Astrocyte (in vitro differentiated cells and primary cell): Measurements from ENCODE around the gene CASP10. TPM values are rescaled to one million over a fixed set of nuclear protein-coding genes. Genes with fewer than 3 reads are reported as not detected.

ENCODE experiments used
- DNase-seq: peaks from one replicate; pipeline ENCODE4 v3.0.0-alpha.2; 2010; ENCODE audit warnings: low read depth
- FAIRE-seq: peaks from 2 replicates; lab custom pipeline; 2011; peaks lifted over from hg19 to GRCh38; lab: Jason Lieb, UNC
- H2AFZ ChIP-seq: 2 replicates; pipeline ENCODE4 v1.6.0; 2012; ENCODE audit warnings: low read depth, low read length, inconsistent platforms
- H3K27ac ChIP-seq: 2 replicates; pipeline ENCODE4 v1.5.1; 2011; ENCODE audit warnings: low read depth, low read length, inconsistent platforms
- H3K27me3 ChIP-seq: 2 replicates; pipeline ENCODE4 v1.6.0; 2011; ENCODE audit warnings: low read length, inconsistent platforms; ENCODE audit not compliant: insufficient read depth
- H3K36me3 ChIP-seq: 2 replicates; pipeline ENCODE4 v1.5.1; 2011; ENCODE audit warnings: low read length, inconsistent platforms; ENCODE audit not compliant: insufficient read depth
- H3K4me1 ChIP-seq: 2 replicates; pipeline ENCODE4 v1.5.1; 2011; ENCODE audit warnings: low read length, inconsistent platforms; ENCODE audit not compliant: insufficient read depth
- H3K4me2 ChIP-seq: 2 replicates; pipeline ENCODE4 v1.6.0; 2012; ENCODE audit warnings: low read length, inconsistent platforms
- H3K4me3 ChIP-seq: 2 replicates; pipeline ENCODE4 v1.5.1; 2011; ENCODE audit warnings: low read depth, mild to moderate bottlenecking, low read length, inconsistent platforms; ENCODE audit not compliant: insufficient read depth
- H3K79me2 ChIP-seq: 2 replicates; pipeline ENCODE4 v1.6.0; 2012; ENCODE audit warnings: mild to moderate bottlenecking, low read length, inconsistent platforms; ENCODE audit not compliant: insufficient read depth
- H3K9ac ChIP-seq: 2 replicates; pipeline ENCODE4 v1.6.0; 2012; ENCODE audit warnings: mild to moderate bottlenecking, low read length, inconsistent platforms
- H3K9me3 ChIP-seq: 2 replicates; pipeline ENCODE4 v1.5.1; 2012; ENCODE audit warnings: low read depth, mild to moderate bottlenecking, low read length, inconsistent platforms; ENCODE audit not compliant: insufficient read depth
- H4K20me1 ChIP-seq: 2 replicates; pipeline ENCODE4 v1.6.0; 2012; ENCODE audit warnings: low read length, inconsistent platforms; ENCODE audit not compliant: insufficient read depth
- H3K27ac Mint-ChIP-seq: one replicate; pipeline ENCODE4 v1.8.0; 2021; ENCODE audit warnings: mild to moderate bottlenecking, mixed read lengths; ENCODE audit not compliant: unreplicated experiment
- H3K27me3 Mint-ChIP-seq: one replicate; pipeline ENCODE4 v1.8.0; 2021; ENCODE audit warnings: low read depth, mixed read lengths; ENCODE audit not compliant: unreplicated experiment
- H3K36me3 Mint-ChIP-seq: one replicate; pipeline ENCODE4 v1.8.0; 2021; ENCODE audit warnings: low read depth, mixed read lengths; ENCODE audit not compliant: unreplicated experiment
- H3K4me1 Mint-ChIP-seq: one replicate; pipeline ENCODE4 v1.8.0; 2021; ENCODE audit warnings: low read depth, mixed read lengths; ENCODE audit not compliant: unreplicated experiment
- H3K4me3 Mint-ChIP-seq: one replicate; pipeline ENCODE4 v1.8.0; 2021; ENCODE audit warnings: mild to moderate bottlenecking, moderate library complexity, mixed read lengths; ENCODE audit not compliant: unreplicated experiment
- H3K9me3 Mint-ChIP-seq: one replicate; pipeline ENCODE4 v1.8.0; 2021; ENCODE audit warnings: mild to moderate bottlenecking, mixed read lengths; ENCODE audit not compliant: unreplicated experiment
- EZH2 ChIP-seq: IDR thresholded peaks from 2 replicates; pipeline ENCODE4 v1.6.1; 2012; ENCODE audit warnings: mild to moderate bottlenecking, low read length, inconsistent platforms; ENCODE audit not compliant: insufficient read depth
- total RNA-seq: library from RNA; stranded (reverse); gene quantifications from 2 replicates; pipeline ENCODE4 v1.2.1, GENCODE V29; 2021
- TF ChIP-seq, protein P1 (sequence below): IDR thresholded peaks from 2 replicates; pipeline ENCODE4 v1.5.1; 2011; ENCODE audit warnings: low read depth, mild to moderate bottlenecking, inconsistent platforms, low read length, moderate library complexity; ENCODE audit not compliant: insufficient read depth

CASP10 gene
- total RNA-seq, 1 donor from 2014 or later = 0.43 TPM

DNA sequence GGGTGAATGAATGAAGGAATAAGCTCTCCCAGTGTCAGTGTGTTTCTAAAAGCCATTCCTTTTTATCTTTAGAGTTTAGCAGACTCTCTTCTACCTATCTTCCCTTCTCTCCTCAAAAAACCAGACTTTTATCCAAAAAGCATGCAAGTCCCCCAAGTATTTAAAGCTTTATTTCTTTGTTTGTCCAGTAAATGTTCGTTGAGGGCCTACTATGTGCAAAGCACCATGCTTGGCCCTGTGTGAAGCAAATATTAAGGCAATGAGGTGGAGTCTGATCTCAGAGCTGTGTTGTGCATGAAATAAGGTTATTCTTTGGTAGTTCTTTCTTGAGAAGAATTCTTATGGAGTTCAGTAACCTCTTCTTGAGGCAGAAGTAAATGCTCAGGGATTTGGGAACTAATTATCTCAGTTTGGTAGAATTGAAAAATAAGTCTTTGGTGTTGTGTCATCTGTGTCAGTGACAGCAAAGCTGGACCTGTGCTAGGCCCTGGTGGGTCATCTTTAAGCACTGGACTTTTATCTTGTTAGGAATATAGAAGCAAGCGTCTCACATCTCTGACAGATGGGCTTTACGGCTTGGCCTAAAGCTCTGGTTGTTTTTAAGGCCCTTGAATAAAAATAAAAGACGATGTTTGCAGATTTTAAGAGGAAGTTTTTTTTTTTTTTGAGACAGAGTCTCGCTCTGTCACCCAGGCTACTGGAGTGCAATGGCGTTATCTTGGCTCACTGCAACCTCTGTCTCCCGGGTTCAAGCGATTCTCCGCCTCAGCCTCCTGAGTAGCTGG lies 28.1 kb upstream of the CASP10 start:
- Mint-ChIP-seq H3K9me3 (no peaks in the 10 kb centered on the region), H3K36me3 (peaks cover 14% of the 10 kb centered on the region), H3K27ac (no peak overlapping the region), H3K27me3 (no peaks in the 10 kb centered on the region), H3K4me1 (peaks cover 31% of the 10 kb centered on the region), H3K4me3 (no peak overlapping the region)
- H3K79me2 ChIP-seq = peaks cover 14% of the 10 kb centered on the region
- no peaks in the 10 kb centered on the region for H3K27me3 ChIP-seq
- DNase-seq = no peak
- peaks cover 26% of the 10 kb centered on the region for H3K36me3 ChIP-seq
- FAIRE-seq = no peak
- no peak for TF ChIP-seq EZH2
- TF ChIP-seq, protein P1, sequence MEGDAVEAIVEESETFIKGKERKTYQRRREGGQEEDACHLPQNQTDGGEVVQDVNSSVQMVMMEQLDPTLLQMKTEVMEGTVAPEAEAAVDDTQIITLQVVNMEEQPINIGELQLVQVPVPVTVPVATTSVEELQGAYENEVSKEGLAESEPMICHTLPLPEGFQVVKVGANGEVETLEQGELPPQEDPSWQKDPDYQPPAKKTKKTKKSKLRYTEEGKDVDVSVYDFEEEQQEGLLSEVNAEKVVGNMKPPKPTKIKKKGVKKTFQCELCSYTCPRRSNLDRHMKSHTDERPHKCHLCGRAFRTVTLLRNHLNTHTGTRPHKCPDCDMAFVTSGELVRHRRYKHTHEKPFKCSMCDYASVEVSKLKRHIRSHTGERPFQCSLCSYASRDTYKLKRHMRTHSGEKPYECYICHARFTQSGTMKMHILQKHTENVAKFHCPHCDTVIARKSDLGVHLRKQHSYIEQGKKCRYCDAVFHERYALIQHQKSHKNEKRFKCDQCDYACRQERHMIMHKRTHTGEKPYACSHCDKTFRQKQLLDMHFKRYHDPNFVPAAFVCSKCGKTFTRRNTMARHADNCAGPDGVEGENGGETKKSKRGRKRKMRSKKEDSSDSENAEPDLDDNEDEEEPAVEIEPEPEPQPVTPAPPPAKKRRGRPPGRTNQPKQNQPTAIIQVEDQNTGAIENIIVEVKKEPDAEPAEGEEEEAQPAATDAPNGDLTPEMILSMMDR = no peak
- H3K4me3 ChIP-seq = no peak overlapping the region
- no peaks in the 10 kb centered on the region for H4K20me1 ChIP-seq
- no peak overlapping the region for H3K27ac ChIP-seq
- H3K4me2 ChIP-seq = no peak overlapping the region
- peaks cover 34% of the 10 kb centered on the region for H3K4me1 ChIP-seq
- no peak overlapping the region for H3K9ac ChIP-seq
- H3K9me3 ChIP-seq = no peaks in the 10 kb centered on the region
- H2AFZ ChIP-seq = no peak overlapping the region

DNA sequence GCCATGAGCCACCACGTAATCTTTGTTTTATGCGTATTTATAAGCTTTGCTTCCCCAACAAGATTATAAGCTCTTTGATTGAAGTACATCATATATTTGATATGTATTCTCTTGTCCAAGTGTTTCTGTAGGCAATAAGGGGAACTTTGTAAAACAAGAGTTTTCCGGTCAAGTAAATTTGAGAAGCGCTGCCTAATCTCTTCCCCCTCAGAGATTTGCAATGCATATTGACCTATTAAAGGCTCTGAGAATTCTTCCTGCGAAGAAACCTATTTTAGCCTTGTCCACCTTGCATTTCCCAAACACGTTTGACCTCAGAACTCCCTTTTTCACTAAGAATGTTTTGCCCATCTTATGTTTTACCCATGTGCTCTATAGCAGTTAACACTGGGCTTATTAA lies 26.9 kb upstream of the CASP10 start:
- FAIRE-seq (no peak), DNase-seq (no peak)
- Histone ChIP-seq H3K79me2 (peaks cover 14% of the 10 kb centered on the region), H4K20me1 (no peaks in the 10 kb centered on the region), H3K36me3 (peaks cover 31% of the 10 kb centered on the region), H3K9me3 (no peaks in the 10 kb centered on the region), H3K27me3 (no peaks in the 10 kb centered on the region), H2AFZ (no peak overlapping the region), H3K4me2 (no peak overlapping the region), H3K27ac (no peak overlapping the region), H3K9ac (no peak overlapping the region), H3K4me3 (no peak overlapping the region), H3K4me1 (peaks cover 23% of the 10 kb centered on the region)
- H3K4me1 Mint-ChIP-seq = peaks cover 20% of the 10 kb centered on the region
- no peaks in the 10 kb centered on the region for H3K27me3 Mint-ChIP-seq
- H3K27ac Mint-ChIP-seq = no peak overlapping the region
- H3K4me3 Mint-ChIP-seq = no peak overlapping the region
- TF ChIP-seq, protein P1 = no peak
- no peak for TF ChIP-seq EZH2
- peaks cover 23% of the 10 kb centered on the region for H3K36me3 Mint-ChIP-seq
- no peaks in the 10 kb centered on the region for H3K9me3 Mint-ChIP-seq

DNA sequence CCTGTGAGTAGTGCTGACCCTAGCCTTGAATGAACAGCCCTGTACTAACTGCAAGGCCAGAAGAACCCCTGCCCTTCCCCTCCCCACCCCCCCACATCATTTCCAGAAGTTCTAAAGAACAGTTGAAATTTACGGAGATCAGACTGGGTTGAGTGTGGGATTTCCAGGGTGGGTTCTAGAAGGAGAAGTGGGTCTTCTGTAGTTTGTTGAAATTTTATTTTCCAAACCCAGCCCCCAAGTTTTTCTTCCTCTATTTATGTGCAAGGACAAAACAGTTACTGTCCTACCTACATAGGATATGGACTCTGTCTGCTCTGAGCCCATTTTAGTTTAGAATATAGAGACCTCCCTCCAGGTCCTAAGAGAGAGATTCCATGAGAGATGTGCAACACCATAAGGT lies 26.3 kb upstream of the CASP10 start:
- Mint-ChIP-seq H3K4me1 (peaks cover 15% of the 10 kb centered on the region), H3K27ac (no peak overlapping the region), H3K27me3 (no peaks in the 10 kb centered on the region), H3K36me3 (peaks cover 23% of the 10 kb centered on the region), H3K4me3 (no peak overlapping the region), H3K9me3 (no peaks in the 10 kb centered on the region)
- peaks cover 14% of the 10 kb centered on the region for H3K79me2 ChIP-seq
- no peak overlapping the region for H3K4me2 ChIP-seq
- peaks cover 31% of the 10 kb centered on the region for H3K36me3 ChIP-seq
- H3K27ac ChIP-seq = no peak overlapping the region
- no peaks in the 10 kb centered on the region for H3K27me3 ChIP-seq
- no peak for TF ChIP-seq EZH2
- TF ChIP-seq, protein P1 = no peak
- H3K4me3 ChIP-seq = no peak overlapping the region
- H2AFZ ChIP-seq = no peak overlapping the region
- no peak overlapping the region for H3K9ac ChIP-seq
- DNase-seq (no peak), FAIRE-seq (no peak)
- H3K9me3 ChIP-seq = no peaks in the 10 kb centered on the region
- no peaks in the 10 kb centered on the region for H4K20me1 ChIP-seq
- H3K4me1 ChIP-seq = peaks cover 17% of the 10 kb centered on the region
